NOMO-1 treated with DMSO at 0.1 percent for 48 hours (cell line): ENCODE measurements around the gene NALCN.

Experiments used
- DNase-seq: peaks from one replicate; lab custom pipeline; 2025; ENCODE audit not compliant: unreplicated experiment; lab: John Stamatoyannopoulos, UW

The NALCN gene

DNA sequence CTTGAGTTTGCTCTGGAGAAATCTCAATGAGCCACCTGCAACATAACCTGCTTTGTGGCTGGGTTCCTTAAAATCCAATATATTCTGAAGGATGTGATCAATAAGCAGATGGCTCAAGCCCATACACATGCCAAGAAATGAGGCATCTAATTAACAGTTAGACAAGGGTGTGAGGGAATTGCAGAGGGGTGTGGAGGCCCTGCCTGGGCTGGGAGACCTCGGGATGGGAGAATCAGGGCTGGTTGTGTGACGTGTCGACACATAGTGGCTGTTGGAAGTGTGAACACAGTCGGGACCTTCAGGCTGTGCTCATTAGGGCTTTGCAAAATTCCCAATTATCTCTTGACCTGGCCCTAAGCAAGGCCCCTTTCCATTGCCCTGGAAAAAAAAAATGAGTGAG lies 379.8 kb downstream of the NALCN start:
- no peak for DNase-seq

DNA sequence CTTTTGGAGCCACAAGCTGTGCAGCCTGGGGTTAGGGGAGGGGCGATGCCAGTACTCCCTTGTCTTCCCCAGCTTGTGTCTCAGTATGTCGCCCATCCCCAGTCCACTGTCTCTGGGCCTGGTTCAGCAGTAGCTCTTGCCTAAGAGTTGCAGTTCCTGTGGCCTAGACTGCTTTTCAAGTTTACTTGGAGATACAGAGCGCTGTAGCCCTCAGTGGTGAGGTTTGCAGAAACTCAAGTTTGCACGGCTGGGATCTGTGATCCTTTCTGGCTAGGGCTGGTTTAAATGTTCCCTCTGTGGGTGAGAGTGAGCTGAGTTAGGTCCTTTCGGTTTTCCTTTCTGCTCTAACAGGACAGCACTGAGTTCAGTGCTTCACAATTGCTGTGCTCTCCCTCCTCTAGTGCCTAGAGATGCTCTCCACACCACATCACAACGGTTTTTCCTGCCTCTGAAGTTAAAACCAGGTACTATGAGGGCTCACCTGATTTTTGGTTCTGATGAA lies 381.1 kb downstream of the NALCN start:
- no peak for DNase-seq

DNA sequence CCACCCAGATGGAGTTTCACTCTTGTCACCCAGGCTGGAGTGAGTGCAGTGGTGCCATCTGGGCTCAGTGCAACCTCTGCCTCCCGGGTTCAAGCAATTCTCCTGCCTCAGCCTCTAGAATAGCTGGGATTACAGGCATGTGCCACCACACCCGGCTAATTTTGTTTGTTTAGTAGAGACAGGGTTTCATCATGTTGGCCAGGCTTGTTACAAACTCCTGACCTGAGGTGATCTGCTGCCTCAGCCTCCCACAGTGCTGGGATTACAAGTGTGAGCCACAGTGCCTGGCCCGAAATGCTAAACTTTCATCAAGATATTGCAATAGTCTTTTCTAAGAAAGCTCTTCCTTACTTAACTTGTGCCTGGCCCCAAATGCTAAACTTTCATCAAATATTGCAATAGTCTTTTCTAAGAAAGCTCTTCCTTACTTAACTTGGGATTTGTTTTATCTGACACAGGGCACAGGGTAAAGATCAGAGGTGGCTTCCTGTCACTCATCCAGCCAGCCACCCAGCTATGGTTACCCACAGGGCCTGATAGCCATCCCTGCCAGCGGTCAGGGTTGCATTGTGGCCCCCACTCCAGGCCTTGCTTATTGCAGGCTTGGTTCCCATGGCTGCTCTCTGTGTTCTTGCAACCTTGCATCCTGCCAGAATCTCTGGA lies 389.4 kb downstream of the NALCN start:
- no peak for DNase-seq

DNA sequence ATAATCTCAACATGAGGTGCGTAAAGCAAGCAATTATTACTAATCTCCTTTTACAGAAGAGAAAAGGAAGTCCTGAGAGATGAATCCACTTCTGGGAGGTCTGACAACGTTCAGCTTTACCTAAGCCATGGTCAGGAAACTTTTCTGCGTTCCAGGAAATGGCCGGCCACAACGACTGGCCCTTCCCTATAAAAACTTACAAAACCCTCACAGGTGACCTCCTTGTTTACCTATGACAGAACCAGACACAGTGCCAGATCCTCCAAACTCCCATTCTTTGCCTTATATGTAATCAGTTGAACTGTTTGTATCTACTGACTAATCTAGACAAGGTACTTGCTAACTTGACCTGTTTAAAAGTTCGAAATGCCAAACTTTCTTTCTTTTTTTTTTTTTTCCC lies 390.0 kb downstream of the NALCN start:
- DNase-seq, result no peak

DNA sequence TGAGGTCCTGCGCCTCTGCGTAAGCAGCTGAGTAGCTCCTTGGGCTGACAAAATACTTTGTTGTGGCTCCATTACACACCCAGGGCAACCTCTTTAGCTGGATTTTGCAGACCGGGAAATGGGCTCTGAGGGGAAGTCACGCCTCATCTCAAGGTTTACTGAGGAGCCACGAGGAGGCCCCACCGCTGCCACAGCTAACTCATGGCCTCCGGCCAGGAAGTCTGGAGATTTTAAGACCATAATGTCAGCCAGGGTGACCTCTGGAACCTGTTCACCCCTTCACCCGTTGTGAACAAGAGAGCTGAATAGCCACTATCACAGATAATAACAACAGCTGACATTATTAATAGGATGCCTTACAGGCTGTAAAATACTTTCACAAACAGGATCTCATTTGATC lies 390.4 kb downstream of the NALCN start:
- no peak for DNase-seq

DNA sequence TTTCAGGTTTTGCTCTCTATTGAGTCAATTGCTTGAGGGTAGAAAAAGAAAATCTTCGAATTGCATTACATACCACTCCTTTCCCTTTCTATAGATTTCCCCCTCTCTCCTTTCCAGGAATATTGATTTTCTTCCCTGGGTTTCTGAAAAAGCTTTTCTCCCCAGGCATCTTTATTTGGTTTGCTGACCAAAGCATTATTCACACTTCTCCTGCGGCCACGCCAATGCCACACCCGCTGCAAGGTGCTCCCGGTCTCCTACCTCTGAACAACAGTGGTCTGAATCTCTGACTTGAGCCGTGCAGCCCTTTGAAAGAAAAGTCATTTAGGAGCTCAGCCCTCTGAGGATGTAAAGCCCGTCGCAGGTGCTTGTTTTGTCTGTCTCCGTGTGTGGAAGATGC lies 390.8 kb downstream of the NALCN start:
- no peak for DNase-seq

DNA sequence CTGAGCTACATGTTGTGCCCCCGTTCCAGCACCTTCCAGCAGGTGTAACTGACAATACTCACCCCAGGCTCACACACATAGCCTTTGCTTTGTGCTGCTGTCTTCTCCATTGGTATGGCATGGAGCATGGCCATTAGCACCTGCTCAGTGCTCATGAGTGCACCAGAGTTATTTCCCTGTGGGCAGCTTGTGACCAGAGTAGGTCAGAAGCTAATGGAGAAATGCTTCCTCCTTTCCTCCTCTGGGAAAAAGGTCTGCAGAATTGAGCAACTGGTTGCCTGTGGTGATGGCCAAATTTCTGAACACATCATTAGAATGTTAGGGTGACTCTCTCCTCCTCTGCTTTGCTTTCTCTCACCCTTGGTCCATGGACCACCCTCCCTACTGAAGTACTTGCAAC lies 397.2 kb downstream of the NALCN start:
- no peak for DNase-seq

DNA sequence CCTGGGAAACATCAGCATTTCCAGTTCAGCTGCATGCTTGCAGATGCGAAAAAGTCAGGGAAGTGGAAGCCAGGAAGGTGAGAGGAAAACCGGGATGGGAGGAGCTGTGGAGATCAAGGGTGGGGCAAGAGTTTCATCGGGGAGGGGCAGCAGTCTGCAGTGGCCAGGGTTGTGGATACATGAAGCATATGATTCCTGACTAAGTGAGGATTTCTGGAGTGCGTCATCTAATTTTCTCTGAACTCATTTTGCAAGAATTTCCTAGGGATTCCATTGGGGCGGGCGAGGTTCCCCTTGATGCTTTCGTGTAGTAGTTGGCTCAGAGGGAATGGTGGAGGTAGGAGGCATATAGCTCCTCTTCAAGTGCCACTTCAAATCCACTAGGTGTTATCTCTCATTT lies 397.6 kb downstream of the NALCN start:
- no peak for DNase-seq

DNA sequence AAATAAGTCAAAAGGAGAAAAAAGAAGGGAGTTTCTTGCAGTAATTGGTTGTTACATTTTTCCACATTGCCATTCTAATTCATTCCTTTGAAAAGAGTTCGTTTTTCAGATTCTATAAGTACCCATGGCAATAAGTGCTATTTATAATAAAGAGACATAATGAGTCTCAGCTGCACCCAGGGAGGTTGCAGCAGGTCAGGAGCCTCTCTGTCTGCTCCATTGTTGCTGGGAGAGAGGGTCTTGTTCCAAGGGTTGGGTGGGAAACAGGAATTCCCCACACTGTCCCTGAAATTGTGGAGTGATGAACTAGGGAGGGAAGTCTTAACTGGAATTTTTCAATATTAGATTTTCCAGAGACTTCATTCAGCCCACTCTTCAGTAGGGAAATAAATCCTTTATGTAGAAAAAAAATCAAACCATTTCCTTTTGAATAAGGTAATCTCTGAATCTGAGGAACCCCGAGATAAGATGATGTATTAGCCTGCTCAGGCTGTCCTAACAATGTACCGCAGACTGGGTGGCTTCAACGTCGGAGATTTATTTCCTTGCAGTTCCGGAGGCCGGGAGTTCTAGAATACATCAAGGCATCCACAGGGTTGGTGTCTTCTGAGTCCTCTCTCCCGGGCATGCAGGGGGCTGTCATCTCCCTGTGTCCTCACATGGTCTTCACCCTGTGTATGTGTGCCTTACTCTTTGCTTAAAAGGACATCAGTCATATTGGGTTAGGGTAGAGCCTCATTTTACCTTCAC lies 399.0 kb downstream of the NALCN start:
- no peak for DNase-seq

DNA sequence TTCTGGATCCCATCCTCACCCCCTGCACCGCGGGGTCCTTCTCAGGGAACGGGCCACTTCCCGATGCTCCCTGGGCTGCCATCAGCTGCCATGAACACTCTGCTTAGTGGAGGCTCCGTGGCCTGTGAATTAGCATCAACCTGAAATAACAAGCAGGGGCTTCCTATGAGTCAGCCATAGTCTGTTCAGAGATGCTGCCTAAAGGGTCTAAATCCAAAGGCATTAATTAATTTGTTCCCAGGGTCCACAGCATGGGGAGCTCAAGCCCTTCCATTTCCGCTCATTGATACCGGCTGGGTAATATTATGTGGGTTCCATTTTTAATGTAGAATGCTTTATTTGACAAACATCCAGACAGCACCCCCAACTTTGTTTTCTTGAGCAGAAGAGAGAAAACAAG lies 399.8 kb downstream of the NALCN start:
- DNase-seq, result no peak

DNA sequence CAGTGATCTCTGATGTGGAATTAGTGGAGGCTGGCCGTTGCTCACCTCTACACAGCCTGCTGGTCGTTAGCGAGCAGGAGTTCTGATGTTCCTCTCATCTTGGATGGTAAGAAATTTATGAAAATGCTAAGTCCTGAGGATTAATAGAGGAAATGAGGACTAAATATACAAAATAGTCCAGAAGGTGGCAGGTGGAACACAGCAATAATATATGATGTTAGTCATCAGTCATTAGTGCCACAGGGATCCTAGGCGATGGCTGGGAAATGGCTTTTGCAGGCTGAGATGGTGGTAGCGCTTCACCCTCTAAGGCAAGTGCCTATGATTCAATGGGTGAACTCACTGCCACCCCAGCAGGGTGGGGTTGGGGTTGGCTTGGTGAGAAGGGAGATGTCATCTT lies 403.1 kb downstream of the NALCN start:
- no peak for DNase-seq

DNA sequence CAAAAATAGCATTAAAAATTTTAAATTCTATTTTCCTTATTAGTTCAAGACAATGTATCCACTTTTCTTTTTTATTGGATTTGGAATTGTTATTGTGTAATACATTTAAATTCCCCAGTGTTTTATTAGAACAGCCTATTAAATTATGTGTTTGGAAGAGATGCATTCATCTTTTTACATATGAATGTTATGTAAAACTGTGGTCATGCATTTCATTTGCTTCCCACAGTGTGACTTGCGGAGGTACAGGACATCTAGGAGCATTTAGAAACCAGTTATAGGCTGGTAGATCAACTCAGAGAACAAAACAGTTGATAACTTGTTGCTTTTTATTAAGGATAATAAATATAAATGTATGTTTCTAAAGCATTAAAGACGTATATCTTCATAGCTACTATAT lies 406.2 kb downstream of the NALCN start:
- no peak for DNase-seq

DNA sequence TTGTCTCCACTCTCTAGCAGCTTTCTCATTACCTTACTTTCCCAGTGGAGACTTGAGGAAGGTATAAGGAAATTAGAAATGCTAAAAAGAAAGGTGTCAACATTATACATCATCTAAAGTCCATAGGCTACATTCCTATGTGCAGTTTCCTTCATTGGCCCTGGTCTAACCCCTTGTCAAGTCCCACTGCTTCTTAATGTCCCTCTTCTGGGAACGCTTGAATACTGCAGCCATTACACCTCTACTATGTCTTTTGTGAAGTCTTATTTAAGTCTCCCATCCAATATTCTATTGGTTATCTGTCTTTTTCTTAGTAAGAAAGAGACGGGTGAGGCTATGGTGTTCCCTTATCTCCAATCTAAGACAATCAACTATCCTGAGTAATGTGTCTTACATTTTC lies 409.1 kb downstream of the NALCN start:
- no peak for DNase-seq
